Activated T-cell treated with anti-CD3 and anti-CD28 coated beads, Interleukin-2, amount 50 U/mL, for 48 hours (primary cell): ENCODE measurements around the gene GSN.

Experiments
- DNase-seq, 2 experiments: peaks; one replicate each; pipeline ENCODE4 v3.0.0-alpha.2; 2020

The GSN gene

DNA sequence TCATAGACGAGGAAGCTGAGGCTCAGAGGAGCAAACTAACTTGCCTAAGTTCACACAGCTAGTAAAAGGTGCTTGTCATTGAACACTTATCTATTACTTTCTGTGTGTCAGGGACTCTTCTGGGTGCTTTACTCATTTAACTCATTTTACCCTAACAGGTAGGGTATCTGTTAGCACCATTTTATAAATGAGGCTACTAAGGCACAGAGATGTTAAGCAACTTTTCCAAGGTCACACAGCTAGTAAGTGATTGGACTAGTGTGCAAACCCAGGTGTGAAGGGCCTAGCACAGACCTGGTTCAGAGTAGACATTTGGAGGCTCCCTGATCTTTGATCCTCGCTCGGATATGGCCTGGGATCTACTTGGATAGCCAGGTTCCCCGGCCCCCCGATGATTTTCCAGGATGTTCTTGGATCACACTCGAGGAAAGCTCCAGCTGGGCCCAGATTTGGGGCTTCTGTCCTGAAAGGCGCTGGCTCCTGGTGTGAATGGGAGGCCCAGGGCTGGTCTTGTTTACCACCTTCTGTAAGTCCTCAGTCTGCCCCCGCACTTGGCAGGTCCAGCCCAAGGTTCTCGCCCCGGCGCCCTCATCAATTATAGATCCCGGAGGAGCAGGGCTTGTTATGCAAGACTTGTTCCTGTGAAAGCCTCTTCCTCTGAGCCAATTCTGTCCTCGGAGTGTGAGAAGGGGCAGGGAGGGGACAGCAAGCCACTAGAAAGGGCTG lies 37.5 kb downstream of the GSN start:
- no peak for DNase-seq

DNA sequence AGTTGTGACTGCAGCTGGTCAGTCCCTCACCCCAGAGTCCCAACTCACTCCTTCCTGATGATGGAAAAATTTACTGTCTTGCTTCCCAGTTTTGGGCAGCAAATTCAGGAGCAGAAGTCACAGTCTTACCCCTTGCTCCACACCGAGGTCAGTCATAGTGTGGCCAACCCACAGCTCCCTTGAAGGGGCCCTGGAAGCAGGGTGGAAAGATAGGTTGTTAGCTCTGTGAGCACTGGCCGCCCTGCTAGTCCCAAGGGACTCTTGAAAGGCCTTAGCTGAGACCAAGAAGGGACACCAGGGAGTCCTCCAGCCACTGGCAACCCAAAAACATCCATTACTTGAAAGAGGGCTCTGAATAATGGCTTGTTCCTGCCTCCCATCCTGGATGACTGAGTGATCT lies 40.0 kb downstream of the GSN start:
- DNase-seq: no peak

DNA sequence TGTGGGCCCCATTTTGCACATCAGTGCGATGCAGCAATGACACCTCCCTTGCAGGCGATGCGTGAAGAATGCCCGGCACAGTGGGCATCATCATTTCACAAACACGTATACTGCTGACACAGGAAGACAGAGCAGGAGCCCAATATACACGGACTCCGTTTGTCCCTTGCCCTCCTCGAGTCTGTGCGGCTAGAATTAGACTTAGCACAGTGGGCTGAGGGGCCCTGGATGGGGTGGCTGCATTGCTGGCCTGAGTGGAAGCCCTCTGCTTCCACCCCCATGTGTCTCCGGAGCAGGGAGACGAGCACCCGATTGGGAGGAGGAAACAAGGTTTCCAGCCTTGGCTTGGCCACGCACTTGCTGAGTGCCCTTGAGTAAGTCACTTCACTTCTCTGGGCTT lies 40.8 kb downstream of the GSN start:
- no peak for DNase-seq

DNA sequence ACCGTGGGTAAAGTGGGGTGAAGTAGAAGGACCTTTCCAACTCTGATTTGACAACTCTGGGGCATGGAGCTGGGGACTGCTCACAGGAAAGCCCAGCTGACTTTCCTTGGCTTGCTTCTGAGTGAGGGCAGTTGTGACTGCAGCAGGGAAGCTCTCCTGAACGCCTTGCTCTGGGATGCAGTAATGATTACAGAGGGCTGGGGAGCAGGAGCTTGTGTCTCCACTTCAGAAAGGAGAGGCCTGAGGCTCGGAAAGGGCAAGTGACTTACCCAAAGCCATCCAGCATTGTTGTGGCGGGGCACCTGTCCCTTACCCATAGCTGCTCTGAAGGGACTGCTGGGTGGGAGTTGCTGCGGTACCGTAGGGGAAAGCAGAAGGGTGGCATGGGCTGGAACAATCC lies 41.2 kb downstream of the GSN start:
- DNase-seq: no peak

DNA sequence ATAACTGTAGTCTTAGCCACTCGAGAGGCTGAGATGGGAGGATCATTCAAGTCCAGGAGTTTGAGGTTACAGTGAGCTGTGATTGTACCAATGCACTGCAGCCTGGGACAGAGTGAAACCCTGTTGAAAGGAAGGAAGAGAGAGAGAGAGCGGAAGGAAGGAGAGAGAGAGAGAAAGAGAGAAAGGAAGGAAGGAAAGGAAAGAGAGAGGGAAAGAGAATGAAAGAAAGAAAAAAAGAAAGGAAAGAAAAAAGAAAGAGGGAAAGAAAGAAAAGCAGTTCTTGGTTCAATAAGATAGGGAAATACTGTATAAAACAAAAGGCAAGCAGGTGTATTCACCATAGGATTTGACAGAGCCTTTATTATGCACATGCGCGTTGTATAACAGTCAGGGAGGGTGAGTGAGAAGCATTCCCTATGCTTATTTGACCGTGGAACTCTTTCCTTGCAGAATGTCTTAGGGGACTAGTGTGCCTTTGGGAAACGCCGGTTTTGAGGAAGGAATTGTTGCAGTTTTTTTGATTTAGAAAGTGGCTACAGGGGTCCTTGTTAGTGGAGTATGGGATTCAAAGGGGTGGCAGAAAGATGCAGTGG lies 42.0 kb downstream of the GSN start:
- no peak for DNase-seq

DNA sequence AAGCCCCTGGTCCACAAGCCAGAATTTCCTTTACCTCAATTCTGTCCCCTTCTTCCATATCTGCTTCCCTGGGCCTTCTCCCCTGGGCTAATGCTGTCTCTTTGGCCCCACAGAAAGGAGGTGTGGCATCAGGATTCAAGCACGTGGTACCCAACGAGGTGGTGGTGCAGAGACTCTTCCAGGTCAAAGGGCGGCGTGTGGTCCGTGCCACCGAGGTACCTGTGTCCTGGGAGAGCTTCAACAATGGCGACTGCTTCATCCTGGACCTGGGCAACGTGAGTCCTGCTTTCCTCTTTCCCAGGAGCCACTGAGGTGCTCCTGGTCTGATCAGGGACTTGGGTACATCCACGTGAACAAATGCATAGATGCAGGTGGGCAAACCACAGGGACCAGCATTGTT lies 42.6 kb downstream of the GSN start:
- no peak for DNase-seq

DNA sequence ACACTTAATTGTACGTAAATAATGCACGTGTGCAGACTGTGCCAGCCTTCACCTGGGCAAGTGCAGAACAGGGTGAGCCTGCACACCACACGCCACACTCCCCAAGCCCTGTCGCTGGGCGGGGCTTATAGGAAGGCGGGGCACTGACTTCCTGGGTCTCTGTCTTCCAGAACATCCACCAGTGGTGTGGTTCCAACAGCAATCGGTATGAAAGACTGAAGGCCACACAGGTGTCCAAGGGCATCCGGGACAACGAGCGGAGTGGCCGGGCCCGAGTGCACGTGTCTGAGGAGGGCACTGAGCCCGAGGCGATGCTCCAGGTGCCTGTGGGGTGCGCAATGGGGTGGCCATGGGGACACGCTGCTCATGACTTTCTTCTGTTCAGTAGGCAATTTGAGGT lies 44.2 kb downstream of the GSN start:
- DNase-seq: no peak

DNA sequence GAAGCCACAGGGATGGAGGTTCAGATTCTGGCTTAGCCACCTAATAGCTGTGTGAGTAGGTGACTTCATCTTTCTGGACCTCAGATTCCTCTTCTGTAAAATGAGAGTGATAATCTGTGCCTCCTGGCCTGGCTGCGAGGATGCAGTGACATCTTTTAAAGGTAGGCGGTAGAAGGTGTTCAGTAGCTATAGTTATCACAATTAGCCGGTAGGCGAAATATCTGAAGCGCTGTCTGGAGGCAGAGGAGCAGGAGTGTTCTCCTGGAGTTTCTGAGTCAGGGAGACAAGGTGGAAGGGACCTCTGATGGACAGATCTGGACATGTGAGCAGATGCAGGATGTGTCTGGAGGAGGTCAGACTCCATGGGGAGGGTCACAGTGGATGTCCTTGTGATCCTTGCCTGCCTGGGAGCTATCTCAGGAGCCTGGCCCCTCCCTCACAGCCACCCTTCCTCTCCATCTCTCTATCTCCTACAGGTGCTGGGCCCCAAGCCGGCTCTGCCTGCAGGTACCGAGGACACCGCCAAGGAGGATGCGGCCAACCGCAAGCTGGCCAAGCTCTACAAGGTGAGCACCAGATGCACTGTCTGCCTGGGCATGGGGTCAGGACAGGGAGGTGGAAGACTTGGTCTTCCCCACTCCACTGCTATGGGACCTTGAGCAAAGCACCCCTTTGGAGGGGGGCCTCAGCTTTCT lies 45.6 kb downstream of the GSN start:
- no peak for DNase-seq

DNA sequence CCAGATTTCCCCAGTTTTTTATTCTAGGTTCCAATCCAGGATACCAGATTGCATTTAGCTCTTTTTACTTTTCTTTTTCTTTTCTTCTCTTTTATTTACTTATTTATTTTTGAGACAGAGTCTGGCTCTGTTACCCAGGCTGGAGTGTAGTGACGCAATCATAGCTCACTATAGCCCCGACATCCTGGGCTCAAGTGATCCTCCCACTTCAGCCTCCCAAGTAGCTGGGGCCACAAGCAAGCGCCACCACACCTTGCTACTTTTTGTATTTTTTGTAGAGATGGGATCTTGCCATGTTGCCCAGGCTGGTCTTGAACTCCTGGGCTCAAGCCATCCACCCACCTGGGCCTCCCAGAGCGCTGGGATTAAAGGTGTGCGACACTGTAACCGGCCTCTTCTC lies 48.4 kb downstream of the GSN start:
- DNase-seq: no peak

DNA sequence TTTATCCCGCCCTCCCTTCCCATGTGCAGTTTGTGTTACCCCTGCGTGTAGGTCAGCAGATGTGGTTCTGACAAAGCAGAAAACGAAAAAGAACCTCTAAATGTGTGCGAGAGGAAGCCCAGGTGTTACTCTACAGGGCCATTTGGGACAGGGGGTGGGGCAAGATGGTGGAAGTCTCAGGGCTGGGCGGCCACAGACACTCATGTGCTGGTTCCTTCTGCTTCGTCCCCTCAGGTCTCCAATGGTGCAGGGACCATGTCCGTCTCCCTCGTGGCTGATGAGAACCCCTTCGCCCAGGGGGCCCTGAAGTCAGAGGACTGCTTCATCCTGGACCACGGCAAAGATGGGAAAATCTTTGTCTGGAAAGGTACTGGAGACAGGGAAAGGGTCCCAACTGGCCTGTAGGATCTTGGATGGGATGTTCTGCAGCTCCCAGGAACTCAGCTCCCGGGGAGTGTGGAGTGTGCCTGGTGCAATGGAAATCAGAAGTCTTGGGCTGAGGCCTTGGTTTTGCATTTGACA lies 49.0 kb downstream of the GSN start:
- no peak for DNase-seq

DNA sequence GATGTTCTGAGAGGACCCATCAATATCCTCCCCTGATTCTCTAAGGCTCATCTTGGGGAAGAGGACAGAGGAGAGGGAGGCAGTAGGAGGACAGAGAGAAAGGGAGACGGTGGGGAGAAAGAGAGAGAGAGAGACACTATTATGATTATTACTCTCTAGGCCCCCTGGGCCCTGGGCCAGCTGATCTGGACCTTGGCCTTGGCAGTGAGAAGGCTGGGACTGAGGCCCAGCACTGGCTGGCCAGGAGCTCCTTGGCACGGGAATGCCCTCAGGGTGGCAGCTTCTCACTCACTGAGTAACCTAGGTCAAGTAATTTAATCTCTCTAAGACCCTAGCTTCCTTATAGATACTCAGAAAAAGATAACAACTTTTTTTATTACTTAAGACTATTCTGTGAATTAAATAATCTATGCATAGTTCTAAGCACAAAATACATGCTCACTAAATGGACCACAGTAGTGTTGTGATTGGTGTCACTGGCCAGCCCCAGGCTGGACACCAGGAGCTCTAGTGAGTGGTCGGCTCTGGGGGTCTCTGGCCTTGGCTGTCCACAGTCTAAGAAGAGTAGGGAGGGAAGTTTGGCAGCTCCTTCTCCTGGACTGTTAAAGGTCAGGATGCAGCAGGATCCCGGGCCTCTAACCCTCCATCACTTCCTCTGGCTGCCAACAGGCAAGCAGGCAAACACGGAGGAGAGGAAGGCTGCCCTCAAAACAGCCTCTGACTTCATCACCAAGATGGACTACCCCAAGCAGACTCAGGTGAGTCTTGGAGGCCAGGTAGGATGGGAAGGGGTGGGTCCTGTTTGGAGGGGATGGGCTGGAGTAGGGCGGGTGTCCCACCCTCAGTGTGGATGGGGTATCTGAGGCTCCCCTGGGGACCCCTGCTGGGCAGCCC lies 50.0 kb downstream of the GSN start:
- no peak for DNase-seq

DNA sequence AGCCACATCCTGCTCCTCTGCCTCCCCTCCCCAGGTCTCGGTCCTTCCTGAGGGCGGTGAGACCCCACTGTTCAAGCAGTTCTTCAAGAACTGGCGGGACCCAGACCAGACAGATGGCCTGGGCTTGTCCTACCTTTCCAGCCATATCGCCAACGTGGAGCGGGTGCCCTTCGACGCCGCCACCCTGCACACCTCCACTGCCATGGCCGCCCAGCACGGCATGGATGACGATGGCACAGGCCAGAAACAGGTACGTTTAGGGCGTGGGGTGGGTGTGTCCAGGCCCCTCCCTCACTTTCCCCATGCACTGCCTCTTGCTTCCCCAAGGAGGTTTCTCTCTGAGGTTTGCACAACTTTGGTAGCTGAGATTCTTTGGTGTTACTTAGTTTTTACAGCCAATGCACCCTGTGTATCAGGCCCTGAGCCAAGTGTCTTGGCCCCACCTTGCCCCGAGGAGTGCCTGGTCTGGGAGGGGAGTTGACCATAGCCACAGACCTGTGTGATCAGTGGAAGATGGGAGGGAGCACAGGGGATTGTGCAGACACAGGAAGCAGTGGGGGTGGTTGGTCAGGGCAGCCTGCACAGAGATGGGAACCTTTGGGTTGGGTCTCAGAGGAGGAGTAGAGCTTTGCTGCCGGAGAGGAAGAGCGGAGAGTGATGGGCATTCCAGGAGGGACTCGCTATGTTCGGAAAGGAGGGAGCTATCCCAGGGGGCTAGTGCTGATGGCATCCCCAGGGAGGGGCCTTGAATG lies 50.8 kb downstream of the GSN start:
- no peak for DNase-seq

DNA sequence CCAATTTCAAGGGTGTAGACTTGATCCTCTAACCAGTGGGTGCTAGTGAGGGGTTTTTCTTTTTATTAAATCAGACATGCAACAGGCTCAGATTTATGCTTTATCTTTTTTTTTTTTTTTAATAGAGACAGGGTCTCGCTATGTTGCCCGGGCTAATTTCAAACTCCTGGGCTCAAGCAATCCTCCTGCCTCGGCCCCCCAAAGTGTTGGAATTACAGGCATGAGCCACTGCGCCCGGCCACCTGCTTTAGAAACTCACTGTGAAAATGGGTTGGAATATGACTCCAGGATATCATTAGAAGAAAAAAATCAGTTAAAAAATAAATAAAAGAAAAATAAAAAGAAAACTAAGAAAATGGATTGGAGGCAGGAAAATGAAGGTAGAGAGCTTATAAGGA lies 51.4 kb downstream of the GSN start:
- no peak for DNase-seq

DNA sequence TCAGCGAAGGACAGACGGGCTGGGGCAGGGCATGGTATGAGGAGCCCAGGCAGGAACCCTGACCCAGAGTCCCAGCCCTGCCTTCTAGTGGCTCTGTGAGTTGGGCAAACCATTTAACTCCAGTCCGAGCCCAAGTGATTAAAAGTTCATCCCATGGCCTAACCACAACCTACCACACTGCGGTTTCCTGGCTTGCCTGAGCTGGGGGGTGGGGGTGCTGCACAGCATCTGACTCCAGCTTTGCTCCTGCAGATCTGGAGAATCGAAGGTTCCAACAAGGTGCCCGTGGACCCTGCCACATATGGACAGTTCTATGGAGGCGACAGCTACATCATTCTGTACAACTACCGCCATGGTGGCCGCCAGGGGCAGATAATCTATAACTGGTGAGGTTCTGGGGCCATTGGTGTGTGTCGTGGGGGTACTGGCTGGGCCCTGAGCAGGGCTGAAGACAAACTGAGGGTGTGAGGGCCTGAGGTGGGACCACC lies 53.1 kb downstream of the GSN start:
- DNase-seq: peak in 1 of 2 experiments; percentile 21

DNA sequence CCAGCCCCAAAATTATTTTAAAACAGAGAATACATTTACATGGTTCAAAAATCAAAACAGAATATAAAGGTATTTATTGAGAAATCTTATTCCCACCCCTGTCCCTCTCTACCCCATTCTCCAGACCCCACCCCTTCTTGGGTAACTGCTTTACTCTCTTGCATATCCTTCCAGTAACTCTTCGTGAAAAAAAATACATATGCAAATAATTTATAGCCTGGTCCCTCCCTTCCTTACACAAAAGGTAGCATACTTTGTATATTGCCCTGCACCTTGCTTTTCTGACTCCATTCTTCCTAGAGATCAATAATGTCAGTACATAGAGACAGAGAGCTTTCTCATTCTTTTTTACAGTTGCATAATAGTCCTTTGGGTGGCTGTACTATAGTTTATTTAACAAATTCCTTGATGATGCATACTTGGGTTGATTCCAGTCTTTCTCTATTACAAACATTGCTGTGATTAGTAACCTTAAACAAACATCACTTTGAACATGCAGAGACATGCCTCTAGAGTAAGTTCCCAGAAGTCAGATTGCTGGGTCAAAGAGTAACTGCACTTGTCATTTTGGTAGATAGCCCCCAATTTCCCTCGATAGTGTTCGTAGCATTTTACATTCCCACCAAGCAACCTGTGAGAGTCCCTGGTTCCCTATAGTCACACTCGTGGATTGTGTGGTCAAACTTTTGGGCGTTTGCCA lies 54.2 kb downstream of the GSN start:
- DNase-seq: no peak

DNA sequence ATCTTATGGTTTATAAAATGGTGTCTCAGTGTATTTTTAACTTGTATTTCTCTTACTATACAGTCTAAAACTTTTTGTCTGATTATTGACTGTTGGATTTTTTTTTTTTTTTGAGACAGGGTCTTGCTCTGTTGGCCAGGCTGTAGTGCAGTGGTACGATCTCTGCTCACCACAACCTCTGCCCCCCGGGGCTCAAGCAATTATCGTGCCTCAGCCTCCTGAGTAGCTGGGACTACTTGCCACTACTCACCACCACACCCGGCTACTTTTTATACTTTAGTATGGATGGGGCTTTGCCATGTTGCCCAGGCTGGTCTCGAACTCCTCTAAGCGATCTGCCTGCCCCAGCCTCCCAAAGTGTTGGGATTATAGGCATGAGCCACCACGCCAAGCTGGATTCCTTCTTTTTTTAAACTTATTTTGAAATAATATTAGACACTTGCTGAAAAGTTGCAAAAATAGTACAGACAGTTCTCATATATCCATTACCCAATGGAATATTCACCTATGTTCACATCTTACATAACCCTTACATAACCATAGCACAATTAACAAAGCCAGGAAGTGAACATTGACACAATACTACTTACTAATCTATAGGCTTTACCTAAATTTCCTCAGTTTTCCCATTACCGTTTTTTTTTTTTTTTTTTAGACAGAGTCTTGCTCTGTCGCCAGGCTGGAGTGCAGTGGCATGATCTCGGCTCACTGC lies 54.9 kb downstream of the GSN start:
- DNase-seq: no peak

DNA sequence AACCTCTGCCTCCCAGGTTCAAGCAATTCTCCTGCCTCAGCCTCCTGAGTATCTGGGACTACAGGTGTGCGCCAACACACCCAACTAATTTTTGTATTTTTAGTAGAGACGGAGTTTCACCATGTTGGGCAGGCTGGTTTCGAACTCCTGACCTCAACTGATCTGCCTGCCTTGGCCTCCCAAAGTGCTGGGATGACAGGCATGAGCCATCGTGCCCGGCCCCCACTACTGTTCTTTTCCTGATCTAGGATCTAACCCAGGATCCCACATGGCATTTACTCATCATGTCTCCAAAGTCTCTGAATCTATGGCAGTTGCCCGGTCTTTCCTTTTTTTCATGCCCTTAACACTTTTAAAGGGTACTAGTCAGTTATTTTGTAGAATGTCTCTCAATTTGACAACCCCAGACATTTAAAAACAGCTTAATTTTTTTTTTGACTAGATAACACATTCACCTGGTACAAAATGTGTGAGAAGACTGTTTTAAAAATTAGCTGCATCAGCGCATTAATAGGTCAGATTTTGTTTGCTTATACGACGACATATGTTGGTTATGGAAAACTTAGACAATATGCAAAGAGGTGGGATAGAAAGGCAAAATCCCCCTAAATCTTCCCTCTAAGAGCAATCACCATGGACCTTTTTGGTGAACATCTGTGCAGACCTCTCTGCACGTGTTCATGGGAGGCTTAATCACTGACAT lies 55.6 kb downstream of the GSN start:
- no peak for DNase-seq

DNA sequence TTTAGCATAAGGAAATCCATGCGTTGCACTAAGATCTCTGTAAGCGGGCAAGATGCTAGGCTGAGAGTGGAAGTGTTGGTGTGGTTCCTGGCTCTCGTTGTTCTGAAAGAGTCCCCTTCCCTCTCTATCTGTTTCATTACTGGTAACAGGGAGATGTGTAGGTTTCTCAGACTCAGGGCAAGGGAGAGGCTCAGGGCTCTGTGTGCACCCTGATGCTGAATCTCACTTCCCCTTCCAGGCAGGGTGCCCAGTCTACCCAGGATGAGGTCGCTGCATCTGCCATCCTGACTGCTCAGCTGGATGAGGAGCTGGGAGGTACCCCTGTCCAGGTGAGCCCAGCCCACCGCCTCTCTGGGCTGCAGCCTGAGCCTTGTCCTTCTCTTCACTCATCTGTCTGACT lies 56.4 kb downstream of the GSN start:
- no peak for DNase-seq

DNA sequence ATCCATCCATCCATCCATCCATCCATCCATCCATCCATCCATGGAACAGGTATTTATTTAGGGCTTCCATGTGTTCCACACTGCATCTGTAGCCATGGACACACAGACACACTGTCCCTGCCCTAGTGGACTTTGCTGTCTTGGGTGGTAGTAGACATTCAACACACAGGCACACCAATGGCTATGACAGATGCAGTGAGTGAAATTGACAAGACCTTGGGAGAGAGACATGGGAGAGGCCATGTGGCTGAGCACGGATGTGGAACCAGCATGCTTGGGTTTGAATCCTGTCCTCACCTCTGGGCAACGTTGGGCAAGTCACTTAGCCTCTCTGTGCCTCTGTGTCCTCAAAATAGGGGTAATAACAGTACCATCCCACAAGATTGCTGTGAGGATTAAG lies 56.8 kb downstream of the GSN start:
- DNase-seq: no peak

DNA sequence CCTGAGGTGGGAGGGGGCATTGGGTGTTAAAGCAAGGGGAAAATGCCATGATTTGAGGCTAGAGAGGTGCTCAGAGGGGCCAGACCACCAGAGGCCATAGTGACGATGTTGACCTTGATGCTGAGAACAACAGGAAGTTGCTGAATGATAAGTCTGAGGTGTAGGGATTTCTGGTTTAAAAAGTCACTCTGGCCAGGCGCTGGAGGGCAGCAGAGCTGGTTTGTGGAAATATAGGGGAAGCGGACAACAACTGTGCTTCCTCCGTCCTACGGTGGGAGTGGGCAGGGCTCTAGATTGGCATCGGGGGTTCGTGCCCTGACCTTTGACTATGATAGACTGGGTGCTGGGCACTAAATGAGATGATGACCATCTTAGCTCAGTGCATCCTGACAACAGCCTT lies 57.4 kb downstream of the GSN start:
- no peak for DNase-seq
